SK-N-SH (cell line): ENCODE results near the gene PMVK. TPM values are rescaled to one million over a fixed set of nuclear protein-coding genes. Genes with fewer than 3 reads are reported as not detected.

Source experiments
- CTCF ChIA-PET: fragments of 300-600, 350-600 bp; formaldehyde crosslinking; extraction: SDS; loops from one replicate; lab custom pipeline; 2021; lab: Yijun Ruan, JAX
- POLR2A ChIA-PET: fragments of 350-600 bp; sonication (Branson Sonifier 250); formaldehyde crosslinking; extraction: SDS; loops from one replicate; lab custom pipeline; 2020; ENCODE audit warnings: antibody characterized with exemption, inconsistent platforms; lab: Yijun Ruan, JAX
- DNase-seq: peaks from one replicate; pipeline ENCODE4 v3.0.0; 2012
- H2AFZ ChIP-seq: fragments of 200-600 bp; sonication (generic); 2 replicates; pipeline ENCODE4 v1.8.1; 2016; ENCODE audit warnings: antibody characterized with exemption, mild to moderate bottlenecking, low read depth
- H3F3A ChIP-seq: fragments of 200-600 bp; sonication (generic); replicated peaks from 2 replicates; pipeline ENCODE3; 2016; ENCODE audit warnings: antibody characterized with exemption, mild to moderate bottlenecking; ENCODE audit not compliant: insufficient read depth
- H3K27ac ChIP-seq, 2 experiments: fragments of 200-500 bp in 1 of 2; fragments of 200-600 bp in 1 of 2; sonication (Bioruptor generic) in 1 of 2; sonication (generic), shearing (Covaris generic) in 1 of 2; 2 replicates each; pipeline versions ENCODE4 v1.5.1 to v1.6.1; 2014 to 2016; ENCODE audit warnings: low read depth in 2 of 2, inconsistent platforms in 1 of 2, low read length in 1 of 2, mild to moderate bottlenecking in 1 of 2, mixed read lengths in 1 of 2
- H3K27me3 ChIP-seq: fragments of 200-600 bp; sonication (generic), shearing (Covaris generic); 2 replicates; pipeline ENCODE4 v1.6.1; 2016; ENCODE audit warnings: mixed run types; ENCODE audit not compliant: insufficient read depth
- H3K36me3 ChIP-seq, 2 experiments: fragments of 200-500 bp in 1 of 2; fragments of 200-600 bp in 1 of 2; sonication (Bioruptor generic) in 1 of 2; sonication (generic) in 1 of 2; replicated peaks in 1 of 2; 2 replicates each; pipeline versions ENCODE3 to v1.5.1; 2014 to 2016; ENCODE audit warnings: low read length in 1 of 2, mild to moderate bottlenecking in 1 of 2; ENCODE audit not compliant: insufficient read depth in 2 of 2, control insufficient read depth in 1 of 2
- H3K4me1 ChIP-seq, 2 experiments: fragments of 200-500 bp in 1 of 2; fragments of 200-600 bp in 1 of 2; sonication (Bioruptor generic) in 1 of 2; sonication (generic), shearing (Covaris generic) in 1 of 2; 2 replicates each; pipeline versions ENCODE4 v1.5.1 to v1.6.1; 2014 to 2016; ENCODE audit warnings: low read depth in 1 of 2, low read length in 1 of 2, mixed run types in 1 of 2; ENCODE audit not compliant: insufficient read depth in 2 of 2, control insufficient read depth in 1 of 2
- H3K4me2 ChIP-seq: fragments of 200-600 bp; sonication (generic), shearing (Covaris generic); 2 replicates; pipeline ENCODE4 v1.6.1; 2017; ENCODE audit warnings: mixed run types
- H3K4me3 ChIP-seq, 2 experiments: fragments of 200-500 bp in 1 of 2; fragments of 200-600 bp in 1 of 2; sonication (Bioruptor generic) in 1 of 2; sonication (generic), shearing (Covaris generic) in 1 of 2; 2 replicates each; pipeline versions ENCODE4 v1.5.1 to v1.8.1; 2014 to 2016; ENCODE audit warnings: low read depth in 2 of 2, inconsistent platforms in 1 of 2, low read length in 1 of 2, mild to moderate bottlenecking in 1 of 2, mixed read lengths in 1 of 2, moderate library complexity in 1 of 2
- H3K79me2 ChIP-seq: fragments of 200-600 bp; sonication (generic); 2 replicates; pipeline ENCODE4 v1.8.1; 2017; ENCODE audit warnings: mild to moderate bottlenecking; ENCODE audit not compliant: insufficient read depth
- H3K9ac ChIP-seq: fragments of 200-600 bp; sonication (generic); 2 replicates; pipeline ENCODE4 v1.6.1; 2017; ENCODE audit warnings: mixed run types
- H3K9me2 ChIP-seq: fragments of 200-600 bp; sonication (generic); 2 replicates; pipeline ENCODE4 v1.6.1; 2017; ENCODE audit warnings: mixed run types
- H3K9me3 ChIP-seq: fragments of 200-600 bp; sonication (generic); 2 replicates; pipeline ENCODE4 v1.6.1; 2017; ENCODE audit warnings: mixed run types, mild to moderate bottlenecking, moderate library complexity
- H4K20me1 ChIP-seq: fragments of 200-600 bp; sonication (generic); 2 replicates; pipeline ENCODE4 v1.6.1; 2017; ENCODE audit warnings: mild to moderate bottlenecking, mixed run types; ENCODE audit not compliant: insufficient read depth
- CHD2 ChIP-seq: fragments of 150-350 bp; IDR thresholded peaks from 2 replicates; pipeline ENCODE4 v1.6.1; 2018; ENCODE audit warnings: low read length; ENCODE audit not compliant: partially characterized antibody
- CTCF ChIP-seq: fragments of 200-600 bp; sonication (generic); IDR thresholded peaks from 2 replicates; pipeline ENCODE4 v1.6.1; 2017; ENCODE audit warnings: antibody characterized with exemption, mild to moderate bottlenecking, moderate library complexity
- ELF1 ChIP-seq: IDR thresholded peaks from 2 replicates; pipeline ENCODE4 v1.4.0; 2012
- FOSL2 ChIP-seq: IDR thresholded peaks from 2 replicates; pipeline ENCODE4 v1.4.0; 2012; ENCODE audit warnings: low read depth, mild to moderate bottlenecking, moderate library complexity, borderline replicate concordance
- FOXJ3 ChIP-seq: sonication (generic); formaldehyde crosslinking; IDR thresholded peaks from 2 replicates; pipeline ENCODE4 v1.5.1; 2020; ENCODE audit warnings: mild to moderate bottlenecking, missing genetic modification reagents
- FOXM1 ChIP-seq: IDR thresholded peaks from 2 replicates; pipeline ENCODE4 v1.4.0; 2012; ENCODE audit warnings: low read depth, mild to moderate bottlenecking
- GABPA ChIP-seq: IDR thresholded peaks from 2 replicates; pipeline ENCODE4 v1.4.0; 2012; ENCODE audit warnings: low read depth, mild to moderate bottlenecking
- GATA2 ChIP-seq: sonication (generic); formaldehyde crosslinking; IDR thresholded peaks from 2 replicates; pipeline ENCODE4 v1.5.0; 2020; ENCODE audit warnings: mild to moderate bottlenecking, missing genetic modification reagents
- JUND ChIP-seq: IDR thresholded peaks from 2 replicates; pipeline ENCODE4 v1.4.0; 2012
- MEF2A ChIP-seq: IDR thresholded peaks from 2 replicates; pipeline ENCODE4 v1.4.0; 2012; ENCODE audit warnings: low read depth, borderline replicate concordance
- NFIC ChIP-seq: IDR thresholded peaks from 2 replicates; pipeline ENCODE4 v1.4.0; 2012; ENCODE audit warnings: borderline replicate concordance
- NRF1 ChIP-seq: IDR thresholded peaks from 2 replicates; pipeline ENCODE4 v1.6.1; 2012; ENCODE audit warnings: low read depth, mild to moderate bottlenecking, low read length
- PBX3 ChIP-seq: IDR thresholded peaks from 2 replicates; pipeline ENCODE4; 2012
- RAD21 ChIP-seq: IDR thresholded peaks from 2 replicates; pipeline ENCODE4 v1.6.1; 2012; ENCODE audit warnings: mild to moderate bottlenecking, low read length
- RFX5 ChIP-seq: IDR thresholded peaks from 2 replicates; pipeline ENCODE4 v1.6.1; 2012; ENCODE audit warnings: mild to moderate bottlenecking, improper control_type of control experiment, low read length
- RXRA ChIP-seq: IDR thresholded peaks from 2 replicates; pipeline ENCODE4 v1.4.0; 2012; ENCODE audit warnings: low read depth, mild to moderate bottlenecking, borderline replicate concordance
- SIN3A ChIP-seq: IDR thresholded peaks from 2 replicates; pipeline ENCODE4 v1.6.1; 2012; ENCODE audit warnings: low read depth, mild to moderate bottlenecking, low read length, moderate library complexity, borderline replicate concordance
- TAF1 ChIP-seq: IDR thresholded peaks from 2 replicates; pipeline ENCODE4 v1.6.1; 2012; ENCODE audit warnings: low read depth, mild to moderate bottlenecking, low read length, moderate library complexity, borderline replicate concordance
- TCF12 ChIP-seq: IDR thresholded peaks from 2 replicates; pipeline ENCODE4 v1.4.0; 2012
- YY1 ChIP-seq: IDR thresholded peaks from 2 replicates; pipeline ENCODE4 v1.4.0; 2012; ENCODE audit warnings: low read depth, mild to moderate bottlenecking
- ZBTB33 ChIP-seq: IDR thresholded peaks from 2 replicates; pipeline ENCODE4 v1.4.0; 2012; ENCODE audit warnings: low read depth, borderline replicate concordance
- WGBS: methylation state at CpG from one replicate; pipeline ENCODE4 v1.1.6; 2017; ENCODE audit warnings: low lambda C conversion rate; 5-methylcytosine and 5-hydroxymethylcytosine counted together
- polyA plus RNA-seq, 3 experiments: library from polyadenylated mRNA; depleted of rRNA; stranded (reverse); fragments of >200 nt; gene quantifications; 2 replicates each; pipeline ENCODE4 v1.2.3, GENCODE V29; 2012
- TF ChIP-seq, protein P1 (sequence below): IDR thresholded peaks from 2 replicates; pipeline ENCODE4 v1.6.1; 2012; ENCODE audit warnings: mild to moderate bottlenecking, low read depth, low read length, moderate library complexity
- TF ChIP-seq, protein P2 (sequence below): fragments of 150-350 bp; IDR thresholded peaks from 2 replicates; pipeline ENCODE4 v1.6.1; 2016; ENCODE audit warnings: mild to moderate bottlenecking, low read depth, low read length
- TF ChIP-seq, protein P3 (sequence below): IDR thresholded peaks from 2 replicates; pipeline ENCODE4 v1.4.0; 2012; ENCODE audit warnings: low read depth

Gene PMVK
- polyA plus RNA-seq, 1 of the 3 experiments (the other 2 are of a cell fraction): 59.6 TPM

DNA sequence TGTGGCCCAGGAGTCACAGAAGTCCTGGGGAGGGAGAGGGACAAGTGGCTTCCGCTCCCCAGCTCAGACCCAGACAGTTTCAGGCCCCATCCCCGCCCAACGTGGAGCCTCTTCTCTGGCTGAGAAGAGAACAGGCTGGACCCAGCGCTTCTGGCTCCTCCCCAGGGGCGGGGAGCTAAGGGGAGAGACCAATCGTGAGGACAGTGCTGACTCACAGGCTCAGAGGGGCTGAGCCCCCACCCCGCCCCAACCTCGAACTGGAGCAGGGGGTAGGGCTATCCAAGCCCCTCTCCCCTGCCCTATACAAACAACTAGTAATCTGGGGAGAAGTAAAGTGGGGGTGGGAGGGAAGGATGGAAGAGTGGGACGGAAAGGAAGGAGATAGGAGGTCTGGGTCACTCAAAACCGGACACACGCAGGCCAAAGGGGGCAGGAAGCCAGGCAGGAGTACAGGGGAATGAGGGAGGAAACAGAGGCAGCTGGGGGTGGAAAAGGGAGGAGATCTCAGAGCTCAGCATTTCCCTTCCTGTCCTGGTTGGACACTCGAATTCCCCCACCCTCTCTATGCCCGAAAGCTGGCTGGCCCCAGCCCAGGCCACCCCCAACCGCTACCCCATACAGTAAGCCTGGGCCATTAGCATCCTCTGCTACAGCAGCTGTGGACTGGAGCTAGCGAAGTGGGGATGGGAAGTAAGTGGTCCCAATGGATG lies 34.3 kb upstream of the PMVK start, which contains the start of gene SHC1:
Gene SHC1 (minus strand): TSS at position 117 of the 710 bp plus-strand sequence. CDS start 221 bp downstream, outside the sequence.
- no peaks in the 10 kb centered on the region for H3K9me2 ChIP-seq
- H3K9ac ChIP-seq: peak within 1 kb of the TSS; percentile 88
- WGBS: 6% methylated on average over 13 of the region's 15 CpGs
- peaks cover 70% of the 10 kb centered on the region for H3K79me2 ChIP-seq
- no peaks in the 10 kb centered on the region for H3K27me3 ChIP-seq
- peak; percentile 90 for DNase-seq
- H3K4me3 ChIP-seq: peak within 1 kb of the TSS; percentile 77 to 90
- no peaks in the 10 kb centered on the region for H3K9me3 ChIP-seq
- peaks cover 40% of the 10 kb centered on the region for H3F3A ChIP-seq
- peak within 1 kb of the TSS; percentile 98 for H3K4me2 ChIP-seq
- peaks cover 24 to 25% of the 10 kb centered on the region in 2 experiments for H3K36me3 ChIP-seq
- no peak within 1 kb of the TSS for H2AFZ ChIP-seq
- POLR2A ChIA-PET: interaction anchor here (0.5 to 3.7 kb wide), 15 partner anchors 9 to 197 kb away, joined by 3 to 25 read pairs (median 6); partner anchors contain the start of genes ADAM15, EFNA3, FLAD1 and LENEP
- peaks cover 27% of the 10 kb centered on the region for H4K20me1 ChIP-seq
- peaks cover 18 to 63% of the 10 kb centered on the region in 2 experiments for H3K4me1 ChIP-seq
- CTCF ChIA-PET: interaction anchor here (0.7 to 37.5 kb wide), 9 partner anchors 9 to 197 kb away, joined by 3 to 640 read pairs (median 7); partner anchors contain the start of genes FLAD1, LENEP, PYGO2 and ZBTB7B
- H3K27ac ChIP-seq: peak within 1 kb of the TSS; percentile 97 to 99
- TF ChIP-seq CHD2: peak; percentile 71
- TF ChIP-seq NRF1: no peak
- no peak for TF ChIP-seq MEF2A
- TF ChIP-seq SIN3A: peak; percentile 53; the same call in 1 of the 2 replicates
- TF ChIP-seq CTCF: no peak
- TF ChIP-seq ELF1: no peak
- no peak for TF ChIP-seq RAD21
- peak; percentile 95 for TF ChIP-seq TAF1
- no peak for TF ChIP-seq ZBTB33
- TF ChIP-seq YY1: no peak
- TF ChIP-seq RFX5: no peak
- no peak for TF ChIP-seq GATA2 (CRISPR knock-in tag)
- TF ChIP-seq, protein P1, sequence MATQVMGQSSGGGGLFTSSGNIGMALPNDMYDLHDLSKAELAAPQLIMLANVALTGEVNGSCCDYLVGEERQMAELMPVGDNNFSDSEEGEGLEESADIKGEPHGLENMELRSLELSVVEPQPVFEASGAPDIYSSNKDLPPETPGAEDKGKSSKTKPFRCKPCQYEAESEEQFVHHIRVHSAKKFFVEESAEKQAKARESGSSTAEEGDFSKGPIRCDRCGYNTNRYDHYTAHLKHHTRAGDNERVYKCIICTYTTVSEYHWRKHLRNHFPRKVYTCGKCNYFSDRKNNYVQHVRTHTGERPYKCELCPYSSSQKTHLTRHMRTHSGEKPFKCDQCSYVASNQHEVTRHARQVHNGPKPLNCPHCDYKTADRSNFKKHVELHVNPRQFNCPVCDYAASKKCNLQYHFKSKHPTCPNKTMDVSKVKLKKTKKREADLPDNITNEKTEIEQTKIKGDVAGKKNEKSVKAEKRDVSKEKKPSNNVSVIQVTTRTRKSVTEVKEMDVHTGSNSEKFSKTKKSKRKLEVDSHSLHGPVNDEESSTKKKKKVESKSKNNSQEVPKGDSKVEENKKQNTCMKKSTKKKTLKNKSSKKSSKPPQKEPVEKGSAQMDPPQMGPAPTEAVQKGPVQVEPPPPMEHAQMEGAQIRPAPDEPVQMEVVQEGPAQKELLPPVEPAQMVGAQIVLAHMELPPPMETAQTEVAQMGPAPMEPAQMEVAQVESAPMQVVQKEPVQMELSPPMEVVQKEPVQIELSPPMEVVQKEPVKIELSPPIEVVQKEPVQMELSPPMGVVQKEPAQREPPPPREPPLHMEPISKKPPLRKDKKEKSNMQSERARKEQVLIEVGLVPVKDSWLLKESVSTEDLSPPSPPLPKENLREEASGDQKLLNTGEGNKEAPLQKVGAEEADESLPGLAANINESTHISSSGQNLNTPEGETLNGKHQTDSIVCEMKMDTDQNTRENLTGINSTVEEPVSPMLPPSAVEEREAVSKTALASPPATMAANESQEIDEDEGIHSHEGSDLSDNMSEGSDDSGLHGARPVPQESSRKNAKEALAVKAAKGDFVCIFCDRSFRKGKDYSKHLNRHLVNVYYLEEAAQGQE: no peak
- TF ChIP-seq, protein P2, sequence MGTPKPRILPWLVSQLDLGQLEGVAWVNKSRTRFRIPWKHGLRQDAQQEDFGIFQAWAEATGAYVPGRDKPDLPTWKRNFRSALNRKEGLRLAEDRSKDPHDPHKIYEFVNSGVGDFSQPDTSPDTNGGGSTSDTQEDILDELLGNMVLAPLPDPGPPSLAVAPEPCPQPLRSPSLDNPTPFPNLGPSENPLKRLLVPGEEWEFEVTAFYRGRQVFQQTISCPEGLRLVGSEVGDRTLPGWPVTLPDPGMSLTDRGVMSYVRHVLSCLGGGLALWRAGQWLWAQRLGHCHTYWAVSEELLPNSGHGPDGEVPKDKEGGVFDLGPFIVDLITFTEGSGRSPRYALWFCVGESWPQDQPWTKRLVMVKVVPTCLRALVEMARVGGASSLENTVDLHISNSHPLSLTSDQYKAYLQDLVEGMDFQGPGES: no peak
- TF ChIP-seq, protein P3, sequence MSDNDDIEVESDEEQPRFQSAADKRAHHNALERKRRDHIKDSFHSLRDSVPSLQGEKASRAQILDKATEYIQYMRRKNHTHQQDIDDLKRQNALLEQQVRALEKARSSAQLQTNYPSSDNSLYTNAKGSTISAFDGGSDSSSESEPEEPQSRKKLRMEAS: peak; percentile 47
- peak; percentile 64; the same call in 1 of the 2 replicates for TF ChIP-seq FOSL2
- peak; percentile 66 for TF ChIP-seq GABPA
- TF ChIP-seq FOXJ3 (CRISPR knock-in tag): no peak
- no peak; the same call in 1 of the 2 replicates for TF ChIP-seq PBX3
- peak; percentile 35; the same call in 1 of the 2 replicates for TF ChIP-seq JUND
- TF ChIP-seq FOXM1: no peak
- TF ChIP-seq RXRA: no peak
- no peak for TF ChIP-seq TCF12
- TF ChIP-seq NFIC: no peak; the same call in 1 of the 2 replicates
